HL-60 (cell line): ENCODE results near the gene HSCB.

ENCODE experiments used
- DNase-seq, 2 experiments: peaks; one replicate each; pipeline ENCODE4 v3.0.0-alpha.2; 2010 to 2020; ENCODE audit warnings: low read depth in 1 of 2, low spot score in 1 of 2
- H3K27ac ChIP-seq: fragments of 250-450 bp; sonication (Bioruptor Pico); replicated peaks from 2 replicates; pipeline ENCODE4 v1.5.1; 2020; ENCODE audit warnings: mild to moderate bottlenecking, moderate library complexity
- H3K27me3 ChIP-seq: fragments of 250-450 bp; sonication (Bioruptor Pico); 2 replicates; pipeline ENCODE4 v1.5.1; 2021; ENCODE audit warnings: mild to moderate bottlenecking, moderate library complexity; ENCODE audit not compliant: insufficient read depth, poor library complexity, severe bottlenecking
- H3K4me3 ChIP-seq: replicated peaks from 2 replicates; pipeline ENCODE4 v1.5.1; 2011; ENCODE audit warnings: mild to moderate bottlenecking, control low read depth, low read length; ENCODE audit not compliant: insufficient read depth
- GABPA ChIP-seq: IDR thresholded peaks from 2 replicates; pipeline ENCODE4 v1.6.1; 2012; ENCODE audit warnings: low read depth
- POLR2AphosphoS5 ChIP-seq: IDR thresholded peaks from 2 replicates; pipeline ENCODE4 v1.6.1; 2012; ENCODE audit warnings: low read depth
- REST ChIP-seq: IDR thresholded peaks from 2 replicates; pipeline ENCODE4 v1.6.1; 2012; ENCODE audit warnings: low read depth; ENCODE audit not compliant: insufficient replicate concordance
- SPI1 ChIP-seq: IDR thresholded peaks from 2 replicates; pipeline ENCODE4 v1.6.1; 2012; ENCODE audit warnings: low read depth, mild to moderate bottlenecking, borderline replicate concordance
- TF ChIP-seq, protein P1 (sequence below): IDR thresholded peaks from one replicate; pipeline ENCODE4 v1.5.1; 2011; ENCODE audit warnings: low read length, control low read depth, inconsistent platforms; ENCODE audit not compliant: insufficient read depth

Gene HSCB

GRCh38 chr22:28730179-28730578 is 11.7 kb upstream of the HSCB start:
- H3K27me3 ChIP-seq: no peaks in the 10 kb centered on the region
- H3K27ac ChIP-seq: no peak overlapping the region
- no peak for DNase-seq
- TF ChIP-seq, protein P1, sequence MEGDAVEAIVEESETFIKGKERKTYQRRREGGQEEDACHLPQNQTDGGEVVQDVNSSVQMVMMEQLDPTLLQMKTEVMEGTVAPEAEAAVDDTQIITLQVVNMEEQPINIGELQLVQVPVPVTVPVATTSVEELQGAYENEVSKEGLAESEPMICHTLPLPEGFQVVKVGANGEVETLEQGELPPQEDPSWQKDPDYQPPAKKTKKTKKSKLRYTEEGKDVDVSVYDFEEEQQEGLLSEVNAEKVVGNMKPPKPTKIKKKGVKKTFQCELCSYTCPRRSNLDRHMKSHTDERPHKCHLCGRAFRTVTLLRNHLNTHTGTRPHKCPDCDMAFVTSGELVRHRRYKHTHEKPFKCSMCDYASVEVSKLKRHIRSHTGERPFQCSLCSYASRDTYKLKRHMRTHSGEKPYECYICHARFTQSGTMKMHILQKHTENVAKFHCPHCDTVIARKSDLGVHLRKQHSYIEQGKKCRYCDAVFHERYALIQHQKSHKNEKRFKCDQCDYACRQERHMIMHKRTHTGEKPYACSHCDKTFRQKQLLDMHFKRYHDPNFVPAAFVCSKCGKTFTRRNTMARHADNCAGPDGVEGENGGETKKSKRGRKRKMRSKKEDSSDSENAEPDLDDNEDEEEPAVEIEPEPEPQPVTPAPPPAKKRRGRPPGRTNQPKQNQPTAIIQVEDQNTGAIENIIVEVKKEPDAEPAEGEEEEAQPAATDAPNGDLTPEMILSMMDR: no peak
- TF ChIP-seq GABPA: no peak
- TF ChIP-seq SPI1: no peak
- no peak for TF ChIP-seq POLR2AphosphoS5
- no peak for TF ChIP-seq REST
- H3K4me3 ChIP-seq: no peak overlapping the region

GRCh38 chr22:28734393-28734792 is 7.4 kb upstream of the HSCB start:
- DNase-seq: no peak
- no peaks in the 10 kb centered on the region for H3K27me3 ChIP-seq
- no peak overlapping the region for H3K27ac ChIP-seq
- no peak overlapping the region for H3K4me3 ChIP-seq
- TF ChIP-seq REST: no peak
- TF ChIP-seq, protein P1: no peak
- no peak for TF ChIP-seq SPI1
- TF ChIP-seq GABPA: no peak
- TF ChIP-seq POLR2AphosphoS5: no peak

DNA sequence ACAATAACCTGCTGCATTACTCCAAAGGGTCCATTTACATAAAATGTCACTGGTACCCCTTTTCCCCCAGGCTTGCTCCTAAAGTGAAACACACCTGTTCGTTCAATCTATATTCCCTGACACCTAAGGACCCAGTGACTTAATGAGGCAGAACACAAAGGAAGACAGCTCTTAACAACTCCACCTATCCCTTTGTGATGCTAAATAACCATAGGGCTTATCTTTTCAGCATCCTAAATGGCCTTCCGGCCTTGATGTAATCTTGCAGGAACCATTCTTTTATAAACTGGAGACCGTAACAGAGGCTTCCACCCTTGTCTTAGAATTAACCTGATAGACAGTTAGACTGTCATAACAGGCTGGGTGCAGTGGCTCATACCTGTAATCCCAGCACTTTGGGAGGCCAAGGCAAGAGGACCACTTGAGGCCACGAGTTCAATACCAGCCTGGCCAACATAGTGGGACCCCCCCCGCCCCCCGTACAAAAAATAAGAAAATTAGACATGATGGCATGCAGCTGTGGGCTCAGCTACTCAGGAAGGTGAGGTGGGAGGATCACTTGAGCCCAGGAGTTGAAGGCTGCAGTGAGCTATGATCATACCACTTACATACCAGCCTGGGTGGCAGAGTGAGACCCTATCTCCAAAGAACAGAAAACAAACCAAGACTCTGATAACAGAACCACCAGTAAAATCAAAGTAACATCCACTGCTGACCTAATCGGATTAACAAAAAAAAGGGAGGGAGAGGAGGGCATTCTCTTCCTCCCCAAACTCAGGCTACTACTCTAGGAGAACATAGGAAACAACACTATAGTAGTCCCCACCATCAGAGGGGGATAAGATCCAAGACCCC is 5.3 kb upstream of the HSCB start:
- no peak for TF ChIP-seq REST
- no peak for TF ChIP-seq GABPA
- TF ChIP-seq, protein P1: no peak
- no peak for TF ChIP-seq SPI1
- TF ChIP-seq POLR2AphosphoS5: no peak

More for the DNA sequence above, 5.3 kb upstream of the HSCB start:
- no peak overlapping the region for H3K4me3 ChIP-seq
- DNase-seq: no peak
- no peak overlapping the region for H3K27ac ChIP-seq
- no peaks in the 10 kb centered on the region for H3K27me3 ChIP-seq
